HG02973 (cell line): Measurements from ENCODE around the gene BMPER.

Experiments used
- ATAC-seq: cut with Tn5 transposase; IDR thresholded peaks from one replicate; pipeline ENCODE4 v1.9.1; 2021; ENCODE audit warnings: moderate library complexity; ENCODE audit not compliant: unreplicated experiment

BMPER gene

DNA sequence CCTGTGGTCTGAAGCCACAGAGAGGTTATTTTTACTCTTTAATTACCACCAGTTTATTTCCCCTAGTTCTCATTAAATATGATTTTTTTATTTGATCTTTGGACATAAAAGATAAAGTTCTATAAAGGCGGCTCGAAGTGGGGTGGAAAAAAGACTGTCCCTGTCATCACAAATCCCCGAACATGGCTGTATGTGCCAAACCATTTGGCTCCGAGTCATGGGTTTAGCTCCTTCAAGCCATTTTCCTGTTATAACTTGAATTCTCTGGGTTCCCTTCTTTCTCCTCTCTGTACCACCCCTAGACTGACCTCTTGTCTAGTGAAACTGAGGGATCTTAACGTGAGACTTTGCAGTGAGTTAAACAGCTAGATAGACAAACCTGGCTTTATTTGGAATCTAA is 181.6 kb downstream of the BMPER start:
- no peak for ATAC-seq

DNA sequence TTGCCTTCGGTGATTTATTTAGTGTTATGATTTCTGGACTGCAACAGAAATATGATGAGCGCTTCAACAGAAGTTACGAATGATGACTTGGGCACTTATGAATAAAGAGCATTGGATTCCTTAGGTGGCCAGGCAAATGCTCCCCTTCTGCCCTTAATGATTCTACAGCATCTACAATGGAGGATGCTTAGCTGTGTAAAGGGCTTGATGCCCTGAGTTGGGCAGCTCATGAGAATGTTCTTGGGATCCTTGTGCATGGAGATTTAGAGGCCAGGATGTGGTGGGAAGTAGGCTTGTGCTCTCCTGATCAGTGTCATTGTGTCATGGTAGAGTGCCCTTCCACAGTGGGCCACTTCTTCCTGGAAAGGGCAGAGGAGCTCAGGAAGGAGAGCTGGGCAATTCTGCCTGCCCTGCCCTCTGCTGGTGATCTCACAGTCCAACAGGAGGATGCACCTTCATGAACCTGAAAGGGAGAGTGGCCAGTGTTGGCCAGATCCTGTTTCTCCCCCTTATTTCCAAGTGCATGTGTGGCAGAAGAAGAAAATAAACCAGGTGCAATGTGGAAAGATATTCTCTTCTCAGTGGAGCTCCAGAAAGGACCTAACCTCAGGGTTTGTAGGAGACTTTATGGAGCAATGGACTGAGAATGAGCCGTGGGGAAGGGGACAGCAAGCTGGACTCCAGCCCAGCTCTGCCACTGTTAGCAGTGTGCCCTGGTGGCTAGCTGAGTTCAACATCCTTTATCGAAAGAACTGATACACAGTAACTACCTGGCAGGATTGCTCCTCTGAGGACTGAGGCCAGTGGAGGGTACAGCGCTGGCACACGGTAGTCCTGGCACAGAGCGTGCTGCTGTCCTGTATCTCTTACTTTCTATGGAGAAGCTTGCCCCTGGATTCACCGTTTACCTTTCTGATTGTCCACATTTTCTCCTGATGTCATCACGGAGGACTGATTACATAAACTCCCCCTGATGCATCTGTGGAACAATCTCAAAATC is 182.9 kb downstream of the BMPER start:
- ATAC-seq = no peak

DNA sequence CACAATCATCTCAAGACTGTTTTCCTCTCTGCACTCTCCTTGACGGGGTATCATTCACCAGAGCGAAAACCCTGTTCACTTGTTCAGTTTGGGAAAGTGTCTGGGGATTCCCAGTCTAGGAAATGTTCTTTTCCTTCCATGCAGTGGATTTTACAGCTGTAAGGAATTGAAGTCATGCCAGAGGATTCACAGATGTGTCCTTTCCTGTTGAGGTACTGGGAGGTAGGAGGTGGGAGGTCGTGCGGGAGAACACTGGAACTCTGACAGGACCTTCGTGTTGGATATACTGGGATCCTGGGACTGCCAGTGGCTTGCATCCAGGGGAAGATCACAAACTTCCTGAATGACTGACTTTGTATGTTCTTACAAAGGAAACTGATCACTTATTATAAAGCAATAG is 185.5 kb downstream of the BMPER start:
- no peak for ATAC-seq

DNA sequence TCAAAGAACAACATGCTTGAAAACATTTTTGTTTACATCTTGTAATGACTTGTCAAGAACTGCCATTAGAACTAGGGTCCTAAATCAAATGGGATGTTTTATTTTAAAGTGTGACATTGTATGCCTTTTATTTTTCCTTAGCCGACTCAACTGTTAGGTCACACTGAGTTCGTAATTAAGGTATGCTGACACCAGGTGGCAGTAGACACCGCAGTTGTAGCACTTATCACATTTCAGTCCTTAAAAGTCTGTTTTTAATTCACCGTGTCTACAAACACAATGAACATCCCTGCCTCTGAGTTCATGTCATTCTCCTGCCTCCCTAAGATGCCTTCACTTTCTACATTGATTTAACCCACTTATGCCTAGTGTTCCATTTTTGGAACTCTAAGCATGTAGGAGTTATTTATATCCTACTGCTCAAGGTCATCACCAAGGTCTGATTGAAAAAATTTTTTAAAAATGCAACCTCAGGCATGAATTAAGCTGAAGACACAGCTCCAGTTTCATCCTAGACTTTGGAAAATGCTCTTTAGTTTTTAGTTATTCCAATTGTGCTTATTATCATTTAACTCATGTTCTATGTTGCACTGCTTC is 186.1 kb downstream of the BMPER start:
- no peak for ATAC-seq

DNA sequence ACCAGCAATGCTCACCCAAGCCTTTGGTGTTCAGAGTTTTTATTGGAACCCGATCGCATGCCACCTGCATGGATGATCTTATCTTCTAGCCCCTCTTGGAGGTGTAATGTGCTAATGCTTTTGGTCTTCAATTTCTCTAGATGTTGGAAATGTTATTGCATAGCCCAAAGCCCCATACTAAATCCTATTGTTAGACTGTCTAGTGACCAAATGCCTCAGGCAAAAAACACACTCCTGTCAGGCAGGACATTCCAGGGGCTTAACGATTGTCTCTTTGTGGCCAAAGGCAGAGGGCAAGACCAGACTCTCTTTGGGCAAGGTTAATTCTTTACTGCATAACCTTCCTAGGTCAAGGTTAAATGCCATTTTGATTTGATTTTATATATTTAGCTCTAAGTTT is 187.9 kb downstream of the BMPER start:
- ATAC-seq = no peak

DNA sequence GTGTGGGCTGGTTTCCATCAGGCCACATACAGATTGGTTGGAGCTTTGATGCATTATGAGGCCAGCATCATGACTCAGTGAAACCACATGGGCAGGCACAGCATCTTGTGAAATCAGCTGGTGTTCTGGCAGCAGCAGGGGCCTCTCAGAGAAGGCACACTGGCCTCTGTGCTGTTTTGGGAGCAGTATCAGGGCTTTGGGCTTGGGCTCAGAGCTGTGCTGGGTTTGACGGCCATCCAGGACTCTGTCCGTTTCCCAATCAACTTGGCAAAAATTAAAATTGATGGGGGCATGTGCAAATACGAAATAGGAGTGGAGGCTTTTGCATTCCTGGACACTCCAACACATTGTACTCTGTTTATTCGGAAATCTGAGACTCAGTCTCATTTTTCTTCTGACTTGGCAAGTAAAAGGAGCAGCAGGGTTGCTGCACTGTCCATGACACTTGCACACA is 190.9 kb downstream of the BMPER start:
- no peak for ATAC-seq

DNA sequence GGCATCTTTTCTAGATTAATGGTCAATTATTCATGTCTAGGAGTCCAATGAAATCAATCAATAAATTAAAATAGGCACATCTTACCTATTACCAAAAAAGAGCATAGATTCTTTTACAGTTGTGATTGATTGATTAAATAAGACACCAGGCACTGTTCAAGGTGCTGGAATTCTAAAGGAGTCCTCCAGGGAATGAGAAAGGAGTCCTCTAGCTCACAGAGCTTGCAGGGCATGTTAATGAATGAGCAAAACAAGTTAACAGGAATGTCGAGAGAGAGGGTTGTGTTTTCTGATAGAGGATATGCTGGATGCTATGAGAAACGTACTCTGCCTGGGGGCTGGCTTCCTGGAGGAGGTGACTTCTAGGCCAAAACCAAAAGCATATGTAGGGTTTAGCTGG is 191.4 kb downstream of the BMPER start:
- no peak for ATAC-seq

DNA sequence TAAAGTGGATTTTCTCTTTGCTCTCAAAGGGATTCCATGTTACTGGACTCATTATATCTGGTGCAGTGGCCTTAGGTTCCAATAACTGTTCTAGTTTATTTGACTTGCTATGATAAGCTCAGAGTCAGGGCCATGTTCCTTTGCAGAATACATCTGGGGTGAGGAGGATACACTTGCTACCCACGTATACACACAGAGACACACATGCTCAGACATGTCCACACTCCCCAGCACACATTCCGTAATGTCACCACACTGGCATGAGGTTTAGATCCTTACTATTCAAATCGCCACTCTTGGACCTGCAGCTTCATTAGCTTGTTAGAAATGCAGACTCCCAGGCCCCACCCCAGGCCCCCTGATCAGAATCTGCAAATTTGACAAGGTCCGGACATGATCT is 195.3 kb downstream of the BMPER start:
- no peak for ATAC-seq

DNA sequence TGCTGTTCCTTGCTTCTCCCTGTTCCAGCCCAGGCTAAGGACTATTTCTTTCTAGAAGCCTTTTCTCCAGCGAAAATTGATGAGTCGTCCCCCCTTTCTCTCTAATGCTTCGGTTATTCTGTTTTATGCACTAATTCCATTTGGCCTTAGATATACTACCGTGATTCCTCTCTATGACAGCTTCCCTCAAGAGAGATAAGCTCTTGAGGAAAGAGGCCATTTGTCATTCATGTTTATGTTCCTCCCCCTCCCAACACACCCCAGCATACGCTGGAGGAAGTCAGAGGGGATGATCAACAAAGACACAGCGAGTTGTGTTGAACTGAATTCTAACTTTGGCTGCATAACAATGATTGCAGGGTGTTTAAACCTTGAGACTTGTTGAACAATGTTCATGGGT is 198.8 kb downstream of the BMPER start:
- ATAC-seq = no peak

DNA sequence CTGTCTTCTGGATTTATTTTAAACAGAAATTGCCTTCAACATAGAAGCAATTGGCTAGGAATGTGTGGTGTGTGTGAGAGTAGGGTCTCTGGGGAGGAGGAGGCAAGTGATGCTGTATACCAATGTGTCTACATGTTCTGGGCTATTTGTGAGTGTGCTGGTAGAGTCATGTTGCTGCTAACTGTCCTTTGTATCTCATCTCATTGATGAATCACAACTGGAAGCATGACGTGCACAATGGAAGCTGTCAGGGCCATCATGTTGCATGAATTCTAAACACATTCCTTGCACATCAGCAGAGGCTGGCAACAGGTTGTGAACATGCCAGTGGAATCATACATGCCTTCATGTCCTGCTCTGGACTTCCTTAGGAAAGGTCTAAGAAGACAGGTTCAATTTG is 199.7 kb downstream of the BMPER start:
- ATAC-seq = no peak

DNA sequence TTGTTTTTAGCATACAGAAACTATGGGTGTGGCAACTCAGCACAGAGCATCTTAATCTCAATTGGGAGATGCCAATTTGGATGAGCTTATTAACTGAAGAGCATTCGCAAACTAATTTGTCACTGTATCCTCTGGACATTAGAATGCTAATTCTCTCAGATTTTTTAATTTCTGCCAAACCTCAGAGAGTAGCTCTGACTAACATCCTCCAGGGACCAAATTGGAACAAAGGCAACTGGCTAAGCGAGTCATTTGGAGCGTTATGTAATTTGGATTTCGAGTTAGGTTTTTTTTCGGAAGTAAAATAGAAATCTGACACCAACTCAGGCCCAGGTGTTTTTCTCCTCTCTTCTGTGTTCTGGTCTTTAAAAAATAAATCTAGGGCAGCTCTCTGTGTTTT is 201.9 kb downstream of the BMPER start:
- ATAC-seq = no peak

DNA sequence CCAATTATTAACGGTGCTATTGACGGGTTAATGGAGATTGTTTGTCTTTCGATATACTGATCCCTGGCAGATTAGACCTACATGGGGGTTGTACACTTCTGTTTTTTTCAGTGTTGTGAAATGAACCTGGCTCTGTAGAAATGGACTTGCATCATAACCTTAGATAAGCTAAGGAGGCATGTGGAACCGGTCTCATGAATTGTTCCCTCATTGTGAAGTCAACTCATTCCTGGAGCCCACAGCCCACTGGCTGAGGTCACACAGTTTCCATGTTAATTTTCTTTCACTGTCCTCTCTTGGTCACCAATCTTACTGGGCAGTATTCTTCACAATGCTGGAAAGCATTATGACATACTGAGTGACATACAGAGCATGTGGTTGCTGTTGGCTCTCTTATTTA is 202.8 kb downstream of the BMPER start:
- ATAC-seq = no peak

DNA sequence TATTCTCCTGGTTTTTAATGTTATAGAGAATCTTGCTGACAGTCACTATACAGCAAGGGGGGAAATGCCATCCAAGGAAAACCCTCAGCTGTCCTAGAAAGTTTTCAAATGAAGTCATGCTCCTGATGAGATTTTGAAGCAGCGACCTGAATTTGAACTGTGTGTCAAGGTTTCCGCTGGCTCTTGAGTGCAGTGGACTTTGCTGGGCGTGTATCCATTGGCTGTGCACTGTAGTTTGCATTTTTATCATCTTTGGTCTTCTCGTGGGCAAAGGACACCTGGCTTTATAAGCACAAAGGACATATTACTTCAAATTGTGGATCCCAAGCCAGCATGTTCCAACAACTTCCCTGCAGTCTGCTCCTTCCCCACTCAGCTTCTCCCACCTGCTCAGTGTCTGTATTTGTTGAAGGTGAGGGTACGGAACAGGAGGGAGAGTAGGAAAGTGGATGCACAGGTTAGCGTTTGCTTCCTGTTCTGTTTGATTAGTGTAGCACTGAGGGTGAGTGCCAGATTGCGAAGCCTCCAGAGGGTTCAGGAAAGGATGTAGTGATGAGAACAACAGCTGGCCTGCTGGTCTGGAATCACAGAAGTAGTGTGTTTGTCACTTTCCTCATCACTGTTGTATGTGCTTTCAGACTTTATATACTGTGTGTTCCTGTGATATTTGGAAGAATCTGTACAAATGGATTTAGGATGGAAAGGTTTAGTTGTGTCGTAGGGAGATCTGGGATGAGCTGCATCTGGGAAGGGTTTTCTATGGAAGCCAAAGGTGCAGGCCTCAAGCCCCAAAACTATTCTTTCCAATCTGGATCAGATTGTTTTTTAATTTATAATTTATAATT is 204.8 kb downstream of the BMPER start:
- no peak for ATAC-seq

DNA sequence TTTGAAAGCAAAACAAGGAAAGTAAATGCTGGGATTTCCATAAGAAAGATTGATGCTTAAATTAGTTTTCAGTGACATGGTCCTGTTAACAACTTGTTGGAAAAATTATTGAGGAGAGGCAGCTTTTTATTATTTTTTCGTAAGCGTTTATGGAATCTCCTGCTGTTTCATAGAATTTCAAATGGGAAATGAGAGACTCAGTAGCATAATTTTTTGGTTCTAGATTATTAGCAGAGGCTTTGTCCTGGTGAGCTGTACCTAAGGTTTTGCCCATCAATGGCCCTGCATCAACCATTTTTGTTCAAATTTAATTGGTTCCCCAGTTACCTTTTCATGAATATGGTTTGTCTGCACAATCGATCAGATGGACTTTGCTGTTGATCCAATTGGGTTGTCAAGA is 205.7 kb downstream of the BMPER start:
- ATAC-seq = no peak

DNA sequence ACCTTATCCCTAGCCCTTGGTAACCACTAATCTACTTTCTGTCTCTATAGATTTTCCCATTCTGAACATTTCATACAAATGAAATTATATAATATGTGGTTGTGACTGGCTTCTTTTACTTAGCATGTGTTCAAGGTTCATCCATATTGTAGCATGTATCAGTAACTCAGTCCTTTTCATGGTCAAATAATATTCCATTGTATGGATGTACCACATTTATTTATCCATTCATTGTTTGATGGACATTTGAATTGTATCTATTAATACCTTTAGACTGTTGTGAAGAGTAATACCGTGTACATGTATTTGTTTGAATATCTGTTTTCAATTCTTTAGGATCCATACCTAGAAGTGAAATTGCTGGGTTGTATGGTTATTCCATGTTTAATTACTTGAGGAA is 210.2 kb downstream of the BMPER start:
- no peak for ATAC-seq

DNA sequence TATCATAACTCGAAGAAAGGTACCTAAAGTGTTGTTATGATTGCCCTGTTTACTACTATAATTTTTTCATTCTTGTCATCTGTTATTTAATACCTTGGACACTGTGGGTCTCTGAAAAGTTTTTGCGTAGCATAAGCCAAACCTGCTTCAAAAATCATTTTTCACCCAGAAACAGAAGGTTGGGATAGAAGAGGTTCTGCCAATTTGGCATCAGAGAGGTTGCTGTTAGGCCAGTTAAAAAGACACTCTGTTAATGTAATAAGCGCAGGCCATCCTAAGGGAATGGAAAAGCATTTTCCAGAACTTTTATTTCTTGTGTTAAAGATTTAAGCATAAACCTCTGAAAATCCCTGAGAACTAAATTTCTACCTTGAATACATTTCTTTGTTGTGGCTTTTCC is 212.2 kb downstream of the BMPER start:
- ATAC-seq = no peak

DNA sequence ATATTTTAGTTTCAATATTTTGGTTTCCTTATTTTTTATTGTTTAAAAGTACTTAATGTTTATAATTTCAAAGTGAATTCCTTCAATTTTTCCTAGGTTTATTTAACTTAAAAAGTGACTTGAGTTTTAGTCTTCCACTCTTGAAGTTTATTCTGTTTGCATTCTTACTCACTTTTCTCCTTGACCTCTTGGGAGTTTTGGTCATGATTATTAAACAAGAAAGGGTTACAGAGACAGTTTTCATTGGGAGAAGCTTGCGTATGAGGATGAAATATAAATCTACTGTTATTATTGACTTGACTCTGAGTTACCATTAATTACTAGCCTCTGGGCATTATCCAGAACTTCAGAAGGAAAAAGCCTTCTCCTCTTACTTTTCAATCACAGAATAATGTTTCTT is 216.0 kb downstream of the BMPER start:
- ATAC-seq = no peak

DNA sequence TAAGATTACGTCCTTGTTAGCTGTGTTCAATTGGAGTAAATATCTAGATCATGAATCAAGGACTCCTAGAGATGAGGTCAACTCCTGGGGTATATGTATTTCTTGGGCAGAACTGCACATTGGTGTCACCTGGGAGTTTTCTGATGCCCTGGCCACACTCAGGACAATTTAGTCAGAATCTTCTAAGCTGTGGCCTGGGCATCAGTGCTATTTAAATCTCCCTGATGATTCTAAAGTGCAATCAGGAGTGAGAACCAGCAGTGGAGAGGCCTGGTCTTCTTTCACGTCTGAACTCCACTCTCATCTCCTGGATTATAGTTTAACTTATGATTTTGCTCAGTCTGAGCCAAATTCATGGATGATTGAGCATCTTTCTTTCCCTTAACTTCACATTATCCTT is 218.0 kb downstream of the BMPER start:
- ATAC-seq = no peak

DNA sequence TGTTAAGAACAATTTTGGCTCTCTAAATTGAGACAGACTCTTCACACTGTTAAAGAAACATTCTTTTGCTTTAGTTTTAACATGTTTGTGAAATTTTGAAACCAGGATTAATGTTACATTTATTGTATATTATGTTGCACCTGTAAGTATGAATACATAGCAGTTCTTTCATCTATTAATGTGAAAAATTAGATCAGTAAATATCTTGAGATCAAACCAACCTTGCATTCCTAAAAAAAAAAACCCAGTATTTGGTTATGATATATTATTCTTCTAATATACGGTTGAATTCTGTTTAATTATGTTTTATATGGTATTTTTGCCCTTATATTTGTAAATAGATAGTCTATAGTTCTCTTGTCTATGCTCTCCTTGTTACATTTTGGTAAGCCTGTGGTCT is 219.4 kb downstream of the BMPER start:
- no peak for ATAC-seq

DNA sequence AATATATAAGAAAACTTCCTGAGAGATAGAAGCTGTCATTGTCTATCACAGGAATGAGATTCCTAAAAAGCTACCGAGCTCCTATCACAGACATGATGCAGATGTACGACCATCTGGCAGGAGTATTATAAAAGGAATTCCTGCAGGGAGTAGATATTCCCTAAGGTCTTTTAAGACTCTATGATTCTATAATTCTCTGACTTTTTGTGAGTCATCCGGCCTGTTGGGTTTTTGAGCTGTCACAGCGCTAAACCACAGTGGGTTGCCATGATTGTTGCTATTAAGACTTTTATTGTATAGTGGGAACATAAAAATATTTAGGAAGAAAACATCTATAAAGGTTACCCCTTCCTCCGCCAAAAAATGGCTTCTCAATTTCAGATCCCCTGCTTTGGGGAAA is 223.4 kb downstream of the BMPER start:
- no peak for ATAC-seq

DNA sequence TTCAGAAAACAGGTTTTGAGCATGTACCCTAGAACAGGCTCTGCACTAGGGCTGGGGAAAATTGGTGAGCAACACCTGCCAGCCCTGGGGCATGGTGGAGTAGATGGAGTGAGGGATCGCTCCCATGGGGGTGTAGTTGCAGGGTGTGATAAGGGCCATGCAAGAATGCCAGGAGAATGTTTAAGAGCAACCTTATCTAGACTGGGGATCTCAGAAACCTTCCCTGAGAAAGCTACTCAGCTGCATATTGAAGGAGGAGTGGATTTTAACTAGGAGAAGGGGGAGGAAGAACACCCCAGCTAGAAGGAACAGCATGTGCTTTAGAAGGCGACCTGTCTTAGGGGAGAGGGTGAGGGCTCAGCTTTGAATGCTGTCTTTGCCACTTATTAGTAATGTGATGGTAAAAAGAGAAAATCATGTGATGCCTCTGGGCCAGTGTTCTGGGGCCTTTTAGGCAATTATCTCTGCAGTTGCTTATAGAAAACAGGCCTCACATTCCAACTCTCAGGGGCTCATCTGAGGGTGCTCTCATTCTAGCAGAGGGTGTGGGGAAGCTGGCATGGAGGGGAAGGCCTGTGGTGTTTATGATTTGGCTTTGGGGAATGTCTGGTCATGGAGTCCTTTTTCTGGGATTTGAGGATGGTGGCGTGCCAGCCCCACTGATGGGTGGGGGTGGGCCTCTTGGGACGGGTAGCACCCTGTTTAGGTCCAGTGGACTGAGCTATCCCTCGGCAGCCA is 225.4 kb downstream of the BMPER start:
- no peak for ATAC-seq
